GM23338 (cell line): ENCODE results near the gene CLEC1B. TPM values are rescaled to one million over a fixed set of nuclear protein-coding genes. Genes with fewer than 3 reads are reported as not detected.
A peak's percentile ranks its signal among the peaks of the same experiment; 100 is the strongest.

Experiments
- ATAC-seq: fragments of 200-7000 bp; cut with Tn5 transposase; 3 replicates; pipeline ENCODE4 v1.9.1; 2020
- DNase-seq: peaks from one replicate; pipeline ENCODE4 v3.0.0-alpha.2; 2015; ENCODE audit warnings: low spot score
- H2AFZ ChIP-seq: fragments of 200-600 bp; sonication (generic); 2 replicates; pipeline ENCODE4 v1.8.0; 2016; ENCODE audit warnings: antibody characterized with exemption, mild to moderate bottlenecking, moderate library complexity
- H3F3A ChIP-seq: fragments of 200-600 bp; sonication (generic); replicated peaks from 2 replicates; pipeline ENCODE4 v1.8.0; 2017; ENCODE audit warnings: antibody characterized with exemption, mixed run types, low read depth
- H3K27ac ChIP-seq: fragments of 200-600 bp; sonication (generic); 2 replicates; pipeline ENCODE4 v1.6.1; 2016; ENCODE audit warnings: low read depth
- H3K27me3 ChIP-seq: fragments of 200-600 bp; sonication (generic); 2 replicates; pipeline ENCODE4 v1.8.0; 2016; ENCODE audit warnings: mild to moderate bottlenecking, mixed run types, moderate library complexity; ENCODE audit not compliant: insufficient read depth
- H3K36me3 ChIP-seq: fragments of 200-600 bp; sonication (generic); 2 replicates; pipeline ENCODE4 v1.8.0; 2016; ENCODE audit warnings: mild to moderate bottlenecking; ENCODE audit not compliant: insufficient read depth
- H3K4me1 ChIP-seq: fragments of 200-600 bp; sonication (generic); 2 replicates; pipeline ENCODE4 v1.8.0; 2016; ENCODE audit warnings: mild to moderate bottlenecking, moderate library complexity; ENCODE audit not compliant: insufficient read depth
- H3K4me2 ChIP-seq: fragments of 200-600 bp; sonication (generic); 2 replicates; pipeline ENCODE4 v1.7.1; 2017; ENCODE audit warnings: mixed run types
- H3K4me3 ChIP-seq: fragments of 200-600 bp; sonication (generic); 2 replicates; pipeline ENCODE4 v1.6.1; 2016; ENCODE audit warnings: mixed run types
- H3K79me2 ChIP-seq: fragments of 200-600 bp; sonication (generic); replicated peaks from 2 replicates; pipeline ENCODE4 v1.8.0; 2017; ENCODE audit warnings: mild to moderate bottlenecking; ENCODE audit not compliant: insufficient read depth
- H3K9me2 ChIP-seq: fragments of 200-600 bp; sonication (generic); 2 replicates; pipeline ENCODE4 v1.8.0; 2017; ENCODE audit not compliant: insufficient read depth
- H4K20me1 ChIP-seq: fragments of 200-600 bp; sonication (generic); replicated peaks from 2 replicates; pipeline ENCODE4 v1.8.0; 2017; ENCODE audit warnings: mild to moderate bottlenecking; ENCODE audit not compliant: insufficient read depth
- H3K27ac Mint-ChIP-seq: 2 replicates; pipeline ENCODE4 v1.8.0; 2020; ENCODE audit warnings: inconsistent platforms, mild to moderate bottlenecking, moderate library complexity, mixed read lengths
- H3K27me3 Mint-ChIP-seq: 3 replicates; pipeline ENCODE4 v1.8.0; 2022; ENCODE audit warnings: low read depth, mild to moderate bottlenecking, moderate library complexity, mixed read lengths, inconsistent platforms; ENCODE audit not compliant: insufficient read depth, poor library complexity
- H3K36me3 Mint-ChIP-seq: 3 replicates; pipeline ENCODE4 v1.8.0; 2021; ENCODE audit warnings: low read depth, mild to moderate bottlenecking, inconsistent platforms, moderate library complexity, mixed read lengths
- H3K4me1 Mint-ChIP-seq: 3 replicates; pipeline ENCODE4 v1.8.0; 2020; ENCODE audit warnings: mild to moderate bottlenecking, inconsistent platforms, mixed read lengths
- H3K4me3 Mint-ChIP-seq: 3 replicates; pipeline ENCODE4 v1.8.0; 2021; ENCODE audit warnings: moderate library complexity, mild to moderate bottlenecking, inconsistent platforms, mixed read lengths
- H3K9me3 Mint-ChIP-seq: 3 replicates; pipeline ENCODE4 v1.8.0; 2020; ENCODE audit warnings: moderate library complexity, mild to moderate bottlenecking, inconsistent platforms, mixed read lengths
- CREB1 ChIP-seq: fragments of 250-450 bp; sonication (Bioruptor Pico); IDR thresholded peaks from 2 replicates; pipeline ENCODE4 v1.5.0; 2020; ENCODE audit warnings: low read depth, mild to moderate bottlenecking, moderate library complexity
- ETS1 ChIP-seq: IDR thresholded peaks from 2 replicates; pipeline ENCODE4 v1.6.1; 2016; ENCODE audit warnings: antibody characterized with exemption
- EZH2 ChIP-seq: fragments of 200-600 bp; sonication (generic); IDR thresholded peaks from one replicate; pipeline ENCODE4 v1.8.0; 2017; ENCODE audit warnings: antibody characterized with exemption, mild to moderate bottlenecking, low read depth; ENCODE audit not compliant: unreplicated experiment
- JUNB ChIP-seq: IDR thresholded peaks from one replicate; pipeline ENCODE4 v1.6.1; 2016; ENCODE audit warnings: antibody characterized with exemption; ENCODE audit not compliant: unreplicated experiment
- NANOG ChIP-seq: IDR thresholded peaks from 2 replicates; pipeline ENCODE4 v1.6.1; 2016; ENCODE audit warnings: antibody characterized with exemption, borderline replicate concordance
- REST ChIP-seq: IDR thresholded peaks from one replicate; pipeline ENCODE4 v1.6.1; 2018; ENCODE audit warnings: antibody characterized with exemption; ENCODE audit not compliant: unreplicated experiment
- STAT1 ChIP-seq: IDR thresholded peaks from one replicate; pipeline ENCODE4 v1.6.1; 2016; ENCODE audit warnings: antibody characterized with exemption; ENCODE audit not compliant: unreplicated experiment
- ZNF114 ChIP-seq: fragments of 250-450 bp; sonication (Bioruptor Pico); IDR thresholded peaks from 2 replicates; pipeline ENCODE4 v1.5.0; 2020; ENCODE audit warnings: mild to moderate bottlenecking, moderate library complexity
- ZNF331 ChIP-seq: fragments of 250-450 bp; sonication (Bioruptor Pico); IDR thresholded peaks from 2 replicates; pipeline ENCODE4 v1.5.0; 2020; ENCODE audit warnings: low read depth, mild to moderate bottlenecking, moderate library complexity
- ZNF462 ChIP-seq: fragments of 250-450 bp; sonication (Bioruptor Pico); IDR thresholded peaks from 2 replicates; pipeline ENCODE4 v1.5.0; 2020; ENCODE audit warnings: mild to moderate bottlenecking, moderate library complexity
- polyA plus RNA-seq: library from polyadenylated mRNA; unstranded; fragments of >200 nt; fragmentation: Nextera tagmentation; extraction: Ambion mirVana; gene quantifications from 2 replicates; pipeline ENCODE4 v1.2.1, GENCODE V29; 2016
- total RNA-seq: library from RNA; depleted of rRNA; stranded (reverse); fragments of >200 nt; shearing (Covaris generic); gene quantifications from 2 replicates; pipeline ENCODE4 v1.2.3, GENCODE V29; 2014

CLEC1B gene
- total and polyA plus RNA-seq, 2 experiments from 2014 or later: not detected

GRCh38 chr12:10031321-10031720 lies 32.4 kb upstream of the CLEC1B start:
- Mint-ChIP-seq H3K4me1 (peaks cover 11% of the 10 kb centered on the region; the same call in 2 of the 3 replicates), H3K4me3 (no peak overlapping the region), H3K27ac (no peak overlapping the region), H3K9me3 (peaks cover 9% of the 10 kb centered on the region; the same call in 2 of the 3 replicates), H3K27me3 (no peaks in the 10 kb centered on the region), H3K36me3 (no peaks in the 10 kb centered on the region; the same call in 2 of the 3 replicates)
- peak; percentile 4 for DNase-seq
- 0 out of 2 replicates have a peak, but pooled peaks cover 8% of the 10 kb centered on the region for H3K9me2 ChIP-seq
- no peak overlapping the region for H3K4me2 ChIP-seq
- H3K36me3 ChIP-seq: no peaks in the 10 kb centered on the region
- ATAC-seq: no peak
- H3K4me3 ChIP-seq: no peak overlapping the region
- no peaks in the 10 kb centered on the region for H3K27me3 ChIP-seq
- H4K20me1 ChIP-seq: no peaks in the 10 kb centered on the region
- H3K79me2 ChIP-seq: no peaks in the 10 kb centered on the region
- TF ChIP-seq EZH2 (no peak), ZNF114 (no peak), JUNB (no peak), CREB1 (CRISPR knock-in tag) (no peak), REST (no peak)
- no peak overlapping the region for H2AFZ ChIP-seq
- H3K27ac ChIP-seq: peak overlapping the region; percentile 68
- H3F3A ChIP-seq: no peaks in the 10 kb centered on the region
- H3K4me1 ChIP-seq: no peaks in the 10 kb centered on the region

- Histone ChIP-seq H2AFZ (no peak within 1 kb of the TSS; the same call in 1 of the 2 replicates), H3K4me1 (no peaks in the 10 kb centered on the region), H4K20me1 (no peaks in the 10 kb centered on the region), H3K27me3 (no peaks in the 10 kb centered on the region), H3K4me3 (no peak within 1 kb of the TSS), H3K4me2 (no peak within 1 kb of the TSS), H3K79me2 (no peaks in the 10 kb centered on the region), H3K27ac (peak within 1 kb of the TSS; percentile 68), H3K9me2 (0 out of 2 replicates have a peak, but pooled peaks cover 8% of the 10 kb centered on the region), H3F3A (no peaks in the 10 kb centered on the region), H3K36me3 (no peaks in the 10 kb centered on the region)
- Mint-ChIP-seq H3K9me3 (peaks cover 9% of the 10 kb centered on the region; the same call in 2 of the 3 replicates), H3K27ac (no peak within 1 kb of the TSS), H3K36me3 (no peaks in the 10 kb centered on the region; the same call in 2 of the 3 replicates), H3K4me3 (no peak within 1 kb of the TSS), H3K4me1 (peaks cover 11% of the 10 kb centered on the region; the same call in 2 of the 3 replicates), H3K27me3 (no peaks in the 10 kb centered on the region)
- no peak for ATAC-seq
- DNase-seq: no peak
- TF ChIP-seq STAT1 (no peak), JUNB (no peak), NANOG (no peak), ZNF462 (no peak), ETS1 (no peak), ZNF331 (no peak), ZNF114 (no peak), EZH2 (no peak)
Measured at GRCh38 chr12:10030446-10030845, 31.5 kb upstream of the CLEC1B start, which contains the start of gene CLEC9A. CLEC9A (plus strand) TSS chr12:10030682; CDS start chr12:10052688, 22,006 bp downstream.
